GM19324 (cell line): ENCODE measurements around the gene FAM13C.
"Not testable (repeated sequence)": the region's sequence is repeated elsewhere in the genome, so short reads cannot be mapped to it uniquely, and the experiment has no call there.

Source experiments
- ATAC-seq: cut with Tn5 transposase; IDR thresholded peaks from one replicate; pipeline ENCODE4 v1.9.1; 2021; ENCODE audit warnings: mild to moderate bottlenecking, moderate library complexity; ENCODE audit not compliant: unreplicated experiment, low FRiP score

Gene FAM13C

GRCh38 chr10:59242057-59242456 is 120.3 kb downstream of the FAM13C start:
- no peak for ATAC-seq

- no peak for ATAC-seq
These were observed 121.7 kb downstream of the FAM13C start for GRCh38 chr10:59240582-59241183.

GRCh38 chr10:59239108-59239507 is 123.2 kb downstream of the FAM13C start:
- not testable (repeated sequence) for ATAC-seq

- no peak for ATAC-seq
These were observed 124.6 kb downstream of the FAM13C start for GRCh38 chr10:59237775-59238174.

GRCh38 chr10:59236064-59236697 is 126.2 kb downstream of the FAM13C start:
- no peak for ATAC-seq

- ATAC-seq = no peak
These were observed 127.4 kb downstream of the FAM13C start for GRCh38 chr10:59234816-59235429.

GRCh38 chr10:59234194-59234593 is 128.2 kb downstream of the FAM13C start:
- ATAC-seq = no peak

GRCh38 chr10:59229441-59229840 is 132.9 kb downstream of the FAM13C start:
- no peak for ATAC-seq

- ATAC-seq = no peak
These were observed 135.1 kb downstream of the FAM13C start for GRCh38 chr10:59227136-59227673.

GRCh38 chr10:59225211-59225610 is 137.1 kb downstream of the FAM13C start:
- no peak for ATAC-seq

- not testable (repeated sequence) for ATAC-seq
These were observed 138.8 kb downstream of the FAM13C start for GRCh38 chr10:59223597-59223996.

GRCh38 chr10:59222788-59223187 is 139.6 kb downstream of the FAM13C start:
- no peak for ATAC-seq

GRCh38 chr10:59216178-59216869 is 146.0 kb downstream of the FAM13C start:
- no peak for ATAC-seq

- no peak for ATAC-seq
These were observed 148.2 kb downstream of the FAM13C start for GRCh38 chr10:59214160-59214559.

- no peak for ATAC-seq
These were observed 150.0 kb downstream of the FAM13C start for GRCh38 chr10:59212301-59212798.

GRCh38 chr10:59206204-59206720 is 156.1 kb downstream of the FAM13C start:
- no peak for ATAC-seq
